ENCODE data around the gene ZNF230. TPM values are rescaled to one million over a fixed set of nuclear protein-coding genes. Genes with fewer than 3 reads are reported as not detected.

The ZNF230 gene
- total and polyA plus RNA-seq, 2 of the 8 experiments (the other 6 are each of a cell fraction or from before 2014, with no cell fraction given) = 1.5 to 3.6 TPM

GRCh38 chr19:44051650-44052402 lies 49.1 kb downstream of the ZNF230 start, which contains the start of gene ZNF223:
TSS of gene ZNF223 (plus strand) at chr19:44052036. CDS start at chr19:44055177, 3,141 bp downstream.
- Histone ChIP-seq H3K27ac (ENCODE audit: low read depth, low read length) (no peak within 1 kb of the TSS), H3K79me2 (ENCODE audit: control insufficient read depth in 1 of 2, insufficient read depth in 2 of 2, low read length in 2 of 2) (peaks cover 0 to 7% of the 10 kb centered on the region in 2 experiments; a peak in 2 of 4 replicates), H3K4me2 (ENCODE audit: insufficient read depth in 1 of 2, low read depth in 2 of 2, low read length in 2 of 2) (peak within 1 kb of the TSS; percentile 75 to 94), H3K4me1 (replicated peaks in 1 of 4; ENCODE audit: control insufficient read depth in 3 of 4, insufficient read depth in 4 of 4, low read length in 3 of 4) (peaks cover 0 to 2% (median 0%) of the 10 kb centered on the region in 4 experiments; a peak in 1 of 7 replicates), H3K9ac (replicated peaks in 1 of 4; ENCODE audit: extremely low read depth in 1 of 4, low read depth in 3 of 4, low read length in 3 of 4) (peak within 1 kb of the TSS in 3 of 4 experiments; percentile 15 to 92 (median 63); a peak in 6 of 7 replicates), H2BK15ac (ENCODE audit: low read length) (no peak within 1 kb of the TSS), H3K14ac (ENCODE audit: insufficient read length) (no peak within 1 kb of the TSS), H3K36me3 (ENCODE audit: control insufficient read depth in 2 of 4, insufficient read depth in 4 of 4, low read length in 3 of 4) (no peaks in the 10 kb centered on the region), H4K91ac (replicated peaks; ENCODE audit: insufficient read length, low read length) (no peak within 1 kb of the TSS), H3K18ac (ENCODE audit: extremely low read depth, low read length) (peak within 1 kb of the TSS; percentile 43; the same call in 1 of the 2 replicates), H2BK120ac (replicated peaks; ENCODE audit: low read depth, low read length) (no peak within 1 kb of the TSS), H3K27me3 (replicated peaks in 1 of 4; ENCODE audit: control insufficient read depth in 3 of 4, extremely low read depth in 1 of 4, insufficient read depth in 3 of 4, low read length in 3 of 4) (no peaks in the 10 kb centered on the region), H4K8ac (ENCODE audit: extremely low read depth, insufficient read depth, low read length) (no peak within 1 kb of the TSS; the same call in 1 of the 2 replicates), H4K5ac (ENCODE audit: insufficient read length, low read depth, low read length) (peak within 1 kb of the TSS; percentile 42), H3K56ac (replicated peaks; ENCODE audit: insufficient read length, low read depth, low read length) (no peak within 1 kb of the TSS), H2AFZ (ENCODE audit: low read length) (peak within 1 kb of the TSS; percentile 95), H3K4me3 (ENCODE audit: extremely low read depth in 1 of 4, insufficient read depth in 2 of 4, low read depth in 3 of 4, low read length in 4 of 4) (peak within 1 kb of the TSS; percentile 59 to 85 (median 72)), H3K4ac (replicated peaks; ENCODE audit: insufficient read length, low read depth, low read length) (no peak within 1 kb of the TSS), H2BK12ac (ENCODE audit: low read depth, low read length) (no peak within 1 kb of the TSS), H3K79me1 (ENCODE audit: low read depth, low read length) (no peaks in the 10 kb centered on the region), H2BK20ac (ENCODE audit: low read length) (no peak within 1 kb of the TSS), H4K20me1 (replicated peaks in 1 of 2; ENCODE audit: control insufficient read depth in 1 of 2, insufficient read depth in 2 of 2, low read length in 2 of 2) (no peaks in the 10 kb centered on the region), H2BK5ac (ENCODE audit: low read depth, low read length) (0 out of 2 replicates have a peak within 1 kb of the TSS, but pooled peaks have one; percentile 45), H3K23ac (ENCODE audit: insufficient read length) (no peak within 1 kb of the TSS), H2AK5ac (ENCODE audit: low read depth, low read length) (no peak within 1 kb of the TSS), H3K9me3 (ENCODE audit: insufficient read depth in 2 of 2, low read depth in 1 of 2, low read length in 1 of 2) (no peaks in the 10 kb centered on the region), H3K23me2 (ENCODE audit: low read depth, low read length) (peaks cover 3% of the 10 kb centered on the region)
- WGBS, 2 experiments (ENCODE audit: extremely low coverage in 1 of 2, insufficient coverage in 1 of 2, insufficient read length in 1 of 2, insufficient replicate concordance in 2 of 2, low coverage in 1 of 2, low lambda C conversion rate in 2 of 2, missing lambda C conversion rate in 1 of 2) = 3% methylated on average over 37 of the region's 38 CpGs; no CpG with 5 or more reads in 1 of the 2 experiments
- CTCF ChIA-PET (ENCODE audit: partially characterized antibody) = interaction anchor here (0.6 to 1.0 kb wide), 3 partner anchors 21 to 61 kb away, joined by 3 to 5 read pairs (median 3); no protein-coding TSS in a partner anchor
- FAIRE-seq (peak; percentile 93), DNase-seq (ENCODE audit: low read depth in 1 of 2, low spot score in 2 of 2) (peak; percentile 77 to 89)
- POLR2A ChIA-PET (ENCODE audit: partially characterized antibody) = interaction anchor here (1.0 to 2.8 kb wide), 7 partner anchors 9 to 155 kb away, joined by 3 to 18 read pairs (median 5); partner anchors contain the start of genes ZNF222, ZNF224 and ZNF225
- no peak for TF ChIP-seq NRF1 (IDR thresholded peaks at IDR 0.05; ENCODE audit: low read depth, low read length)
- TF ChIP-seq SUZ12 (IDR thresholded peaks at IDR 0.05; ENCODE audit: low read length) = no peak
- TF ChIP-seq YY1 (IDR thresholded peaks at IDR 0.05; ENCODE audit: low read depth, low read length) = peak; percentile 10; the same call in 1 of the 2 replicates
- peak; percentile 41; the same call in 1 of the 2 replicates for TF ChIP-seq TBP (IDR thresholded peaks at IDR 0.05; ENCODE audit: low read depth, low read length)
- no peak for TF ChIP-seq SAP30 (IDR thresholded peaks at IDR 0.05; ENCODE audit: insufficient read depth, insufficient replicate concordance, low read length)
- no peak for TF ChIP-seq HDAC6 (IDR thresholded peaks at IDR 0.05; ENCODE audit: low read depth, low read length)
- no peak for TF ChIP-seq RBBP5 (IDR thresholded peaks at IDR 0.05; ENCODE audit: borderline replicate concordance, low read depth, low read length)
- TF ChIP-seq SIX5 (IDR thresholded peaks at IDR 0.05; ENCODE audit: low read depth, low read length) = peak; percentile 93
- TF ChIP-seq PHF8 (conservative IDR thresholded peaks at IDR 0.05; ENCODE audit: low read depth, low read length) = peak; percentile 47; the same call in 1 of the 2 replicates
- TF ChIP-seq KDM4A (IDR thresholded peaks at IDR 0.05; ENCODE audit: low read depth, low read length, severe bottlenecking) = peak; percentile 69
- no peak for TF ChIP-seq EP300 (IDR thresholded peaks at IDR 0.05; ENCODE audit: borderline replicate concordance in 1 of 2, low read depth in 2 of 2, low read length in 2 of 2)

All from H1 (cell line).